Glutamatergic neuron (in vitro differentiated cells): ENCODE data around the gene PSMA5. TPM values are rescaled to one million over a fixed set of nuclear protein-coding genes. Genes with fewer than 3 reads are reported as not detected.
A peak's percentile ranks its signal among the peaks of the same experiment; 100 is the strongest.
"Not testable (repeated sequence)": the region's sequence is repeated elsewhere in the genome, so short reads cannot be mapped to it uniquely, and the experiment has no call there.

Source experiments
- DNase-seq: peaks from one replicate; pipeline ENCODE4 v3.0.0; 2022
- H3K27ac Mint-ChIP-seq: one replicate; pipeline ENCODE4 v1.8.0; 2020; ENCODE audit warnings: mild to moderate bottlenecking, mixed read lengths, inconsistent platforms; ENCODE audit not compliant: unreplicated experiment
- H3K27me3 Mint-ChIP-seq: one replicate; pipeline ENCODE4 v1.8.0; 2020; ENCODE audit warnings: mild to moderate bottlenecking, moderate library complexity, mixed read lengths, inconsistent platforms; ENCODE audit not compliant: unreplicated experiment
- H3K36me3 Mint-ChIP-seq: one replicate; pipeline ENCODE4 v1.8.0; 2020; ENCODE audit warnings: mild to moderate bottlenecking, mixed read lengths, inconsistent platforms; ENCODE audit not compliant: unreplicated experiment
- H3K4me1 Mint-ChIP-seq: one replicate; pipeline ENCODE4 v1.8.0; 2020; ENCODE audit warnings: mild to moderate bottlenecking, low read depth, mixed read lengths, inconsistent platforms; ENCODE audit not compliant: unreplicated experiment
- H3K4me3 Mint-ChIP-seq: one replicate; pipeline ENCODE4 v1.8.0; 2020; ENCODE audit warnings: mild to moderate bottlenecking, mixed read lengths, inconsistent platforms; ENCODE audit not compliant: unreplicated experiment
- H3K9me3 Mint-ChIP-seq: one replicate; pipeline ENCODE4 v1.8.0; 2020; ENCODE audit warnings: mild to moderate bottlenecking, moderate library complexity, mixed read lengths, inconsistent platforms; ENCODE audit not compliant: unreplicated experiment
- CTCF ChIP-seq: fragments of 200-600 bp; sonication (generic); IDR thresholded peaks from one replicate; pipeline ENCODE4 v1.5.0; 2021; ENCODE audit not compliant: partially characterized antibody, unreplicated experiment
- total RNA-seq: library from RNA; stranded (reverse); fragmentation: NEBNext Ultra II Directional; extraction: Animal tissue kit (Norgen Biotek cat#: 25700); gene quantifications from one replicate; pipeline ENCODE4 v1.2.1, GENCODE V29; 2021; ENCODE audit not compliant: unreplicated experiment

Gene PSMA5
- total RNA-seq, 1 donor from 2014 or later = 54.0 TPM

GRCh38 chr1:109395602-109396512 lies 30.4 kb downstream of the PSMA5 start:
- Mint-ChIP-seq H3K4me3 (peak overlapping the region; percentile 97), H3K27me3 (no peaks in the 10 kb centered on the region), H3K9me3 (peaks cover 5% of the 10 kb centered on the region), H3K27ac (no peak overlapping the region), H3K36me3 (no peaks in the 10 kb centered on the region), H3K4me1 (peaks cover 25% of the 10 kb centered on the region)
- no peak for DNase-seq
- TF ChIP-seq CTCF = no peak

- not testable (repeated sequence) for H3K27me3 Mint-ChIP-seq, DNase-seq, H3K27ac Mint-ChIP-seq, H3K36me3 Mint-ChIP-seq, H3K9me3 Mint-ChIP-seq
- Mint-ChIP-seq H3K4me1 (peaks cover 25% of the 10 kb centered on the region), H3K4me3 (peak overlapping the region; percentile 42)
Measured at GRCh38 chr1:109395282-109395599, 31.0 kb downstream of the PSMA5 start.

- TF ChIP-seq CTCF = no peak
- no peak overlapping the region for H3K27ac Mint-ChIP-seq
Measured at GRCh38 chr1:109394591-109395281, 31.5 kb downstream of the PSMA5 start.

GRCh38 chr1:109393617-109394233 lies 32.5 kb downstream of the PSMA5 start:
- Mint-ChIP-seq H3K4me3 (no peak overlapping the region), H3K4me1 (peaks cover 32% of the 10 kb centered on the region), H3K36me3 (no peaks in the 10 kb centered on the region), H3K27ac (no peak overlapping the region), H3K9me3 (peaks cover 7% of the 10 kb centered on the region), H3K27me3 (peaks cover 2% of the 10 kb centered on the region)
- TF ChIP-seq CTCF = no peak
- no peak for DNase-seq

More at GRCh38 chr1:109394591-109395281, 31.5 kb downstream of the PSMA5 start:
- H3K36me3 Mint-ChIP-seq = no peaks in the 10 kb centered on the region
- no peak for DNase-seq
- no peak overlapping the region for H3K4me3 Mint-ChIP-seq
- H3K4me1 Mint-ChIP-seq = peaks cover 29% of the 10 kb centered on the region
- H3K9me3 Mint-ChIP-seq = peaks cover 8% of the 10 kb centered on the region
- peaks cover 2% of the 10 kb centered on the region for H3K27me3 Mint-ChIP-seq

- no peak for DNase-seq
- no peak overlapping the region for H3K4me3 Mint-ChIP-seq
- H3K36me3 Mint-ChIP-seq = no peaks in the 10 kb centered on the region
- no peak for TF ChIP-seq CTCF
- H3K4me1 Mint-ChIP-seq = peaks cover 28% of the 10 kb centered on the region
- H3K27ac Mint-ChIP-seq = no peak overlapping the region
- peaks cover 2% of the 10 kb centered on the region for H3K27me3 Mint-ChIP-seq
- H3K9me3 Mint-ChIP-seq = peaks cover 6% of the 10 kb centered on the region
Measured at GRCh38 chr1:109392788-109393616, 33.2 kb downstream of the PSMA5 start.
